Measurements from ENCODE around the gene ASAP2.

DNA sequence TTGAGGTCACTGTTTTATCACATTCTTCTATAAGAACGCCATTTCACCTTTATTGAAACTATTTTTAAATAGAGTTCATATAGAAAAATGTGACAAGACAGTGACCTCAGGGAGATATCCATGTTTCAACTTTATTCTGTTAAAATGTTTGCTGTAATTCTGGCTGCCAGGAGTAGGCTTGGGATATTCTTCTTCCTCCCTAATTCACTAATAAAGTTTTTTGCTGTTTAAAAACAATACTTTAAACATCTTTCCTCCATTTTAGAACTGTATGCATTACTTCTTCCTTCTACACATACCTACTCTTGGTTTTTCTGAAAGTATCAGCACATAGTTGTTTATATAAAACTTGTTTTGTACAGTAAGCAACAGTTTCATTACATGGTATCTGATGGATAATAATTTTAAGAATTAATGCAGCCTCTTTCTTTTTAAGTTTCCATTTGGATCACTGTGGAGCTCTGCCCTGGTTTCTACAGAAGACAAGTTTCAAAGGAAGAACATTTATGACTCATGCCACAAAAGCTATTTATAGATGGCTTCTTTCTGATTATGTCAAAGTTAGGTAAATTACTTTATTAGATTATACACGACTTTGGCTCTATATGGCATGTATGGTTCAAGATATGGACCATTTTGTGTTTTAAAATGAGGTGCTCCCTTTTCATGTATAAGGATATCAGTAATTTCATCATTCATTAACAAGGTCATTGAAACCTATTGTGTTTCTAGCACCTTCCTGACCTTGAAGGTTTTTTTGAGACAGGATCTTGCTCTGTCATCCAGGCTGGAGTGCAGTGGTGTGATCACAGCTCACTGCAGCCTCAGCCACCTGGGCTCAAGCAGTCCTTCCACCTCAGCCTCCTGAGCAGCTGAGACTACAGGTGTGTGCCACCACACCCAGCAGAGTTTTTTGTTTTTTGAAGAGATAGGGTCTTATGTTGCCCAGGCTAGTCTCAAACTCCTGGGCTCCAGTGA is 224.0 kb downstream of the ASAP2 start:
- TF ChIP-seq POLR2AphosphoS5 (IDR thresholded peaks at IDR 0.05; ENCODE audit: borderline replicate concordance, low read depth, low read length), result no peak
- TF ChIP-seq EZH2 (IDR thresholded peaks at IDR 0.05), result no peak

All from SK-N-MC (cell line).